ENCODE results near the gene GRIK3.

GRIK3 gene

DNA sequence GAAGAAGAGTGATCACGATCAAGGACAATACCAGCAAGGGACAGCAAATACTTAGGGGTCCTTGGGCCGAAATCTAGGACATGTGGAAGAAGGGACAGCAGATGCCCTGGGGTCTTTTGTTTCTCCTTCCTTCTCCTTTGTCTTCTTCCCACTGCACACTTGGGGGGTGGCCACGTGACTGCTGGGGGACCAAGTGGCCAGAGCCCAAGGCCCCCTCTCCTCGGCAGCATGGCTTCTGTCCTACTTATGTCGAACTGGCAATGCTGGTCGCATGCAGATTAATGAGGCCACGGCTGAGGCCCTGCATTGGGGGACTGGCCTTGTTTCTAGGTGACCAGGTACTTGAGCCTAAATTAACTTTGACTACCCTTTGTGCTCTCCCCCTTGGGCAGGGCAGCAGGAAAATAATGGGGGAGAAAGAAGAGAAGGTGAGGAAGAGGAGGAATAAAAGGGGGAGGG lies 83.0 kb downstream of the GRIK3 start:
- Histone ChIP-seq H3K9ac (ENCODE audit: low read length) (no peak overlapping the region), H3K79me2 (ENCODE audit: control insufficient read depth, insufficient read depth, low read length) (no peaks in the 10 kb centered on the region), H4K8ac (ENCODE audit: low read depth, low read length) (no peak overlapping the region), H4K5ac (ENCODE audit: low read length) (no peak overlapping the region), H2BK120ac (ENCODE audit: low read depth, low read length) (no peak overlapping the region), H3K23ac (ENCODE audit: low read length) (no peak overlapping the region), H2BK15ac (replicated peaks; ENCODE audit: low read depth) (no peak overlapping the region), H3K56ac (ENCODE audit: low read length) (no peak overlapping the region), H3K4me1 (ENCODE audit: control insufficient read depth, low read depth, low read length) (peaks cover 9% of the 10 kb centered on the region), H3K4me3 (ENCODE audit: low read length) (no peak overlapping the region), H3K27ac (ENCODE audit: low read depth, low read length) (no peak overlapping the region), H3K79me1 (ENCODE audit: low read length) (no peaks in the 10 kb centered on the region), H2AK5ac (ENCODE audit: low read length) (no peak overlapping the region), H2BK5ac (ENCODE audit: low read length) (no peak overlapping the region), H3K27me3 (ENCODE audit: insufficient read depth, low read length, poor library complexity) (no peaks in the 10 kb centered on the region), H3K4ac (ENCODE audit: low read depth, low read length) (no peak overlapping the region), H3K18ac (ENCODE audit: low read length) (no peak overlapping the region), H3K36me3 (ENCODE audit: control insufficient read depth, insufficient read depth, low read length) (no peaks in the 10 kb centered on the region), H3K4me2 (ENCODE audit: low read length) (no peak overlapping the region)
- no peak for DNase-seq
- no CpG with 5 or more reads among the region's 7 CpGs for WGBS (ENCODE audit: extremely low coverage, insufficient coverage, low lambda C conversion rate)

DNA sequence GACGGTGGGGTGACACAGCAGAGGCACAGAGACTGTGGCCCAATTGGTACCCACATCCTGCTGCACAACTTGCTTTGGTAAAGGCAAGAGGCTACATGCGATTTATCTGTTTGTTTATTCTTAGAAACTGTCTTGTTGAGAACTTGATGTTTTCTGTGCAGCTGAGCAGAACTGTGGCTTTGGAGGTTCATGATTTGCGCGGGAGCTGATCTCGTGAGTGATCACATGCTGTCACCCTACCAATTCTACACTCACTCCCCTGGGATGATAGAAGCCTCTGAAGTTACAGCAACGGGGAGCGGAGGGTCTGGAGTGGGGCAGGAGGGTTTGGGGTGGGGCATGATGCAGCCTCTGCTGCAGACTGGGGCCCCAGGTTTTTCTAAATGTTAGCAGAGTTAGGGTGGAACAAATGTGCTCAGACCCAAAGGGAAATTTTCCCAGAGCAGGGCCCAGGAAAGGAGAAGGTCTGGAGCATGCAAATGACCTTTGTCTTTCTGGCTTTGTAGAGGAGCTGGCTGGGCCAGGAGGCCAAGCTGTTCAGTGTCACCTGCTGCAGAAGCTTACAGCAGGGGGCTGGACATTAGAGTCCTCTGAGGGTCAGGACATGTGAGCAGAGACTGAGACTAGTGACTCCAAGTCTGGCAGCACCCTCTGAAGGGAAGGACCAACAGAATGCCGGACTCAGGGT lies 83.6 kb downstream of the GRIK3 start:
- WGBS (ENCODE audit: extremely low coverage, insufficient coverage, low lambda C conversion rate), result no CpG with 5 or more reads among the region's 8 CpGs
- Histone ChIP-seq H3K4me2 (ENCODE audit: low read length) (no peak overlapping the region), H3K23ac (ENCODE audit: low read length) (no peak overlapping the region), H2BK120ac (ENCODE audit: low read depth, low read length) (no peak overlapping the region), H3K4me1 (ENCODE audit: control insufficient read depth, low read depth, low read length) (peaks cover 9% of the 10 kb centered on the region), H2BK15ac (replicated peaks; ENCODE audit: low read depth) (no peak overlapping the region), H3K27me3 (ENCODE audit: insufficient read depth, low read length, poor library complexity) (no peaks in the 10 kb centered on the region), H2AK5ac (ENCODE audit: low read length) (no peak overlapping the region), H3K4me3 (ENCODE audit: low read length) (no peak overlapping the region), H4K8ac (ENCODE audit: low read depth, low read length) (no peak overlapping the region), H2BK5ac (ENCODE audit: low read length) (no peak overlapping the region), H3K79me2 (ENCODE audit: control insufficient read depth, insufficient read depth, low read length) (no peaks in the 10 kb centered on the region), H3K4ac (ENCODE audit: low read depth, low read length) (no peak overlapping the region), H3K27ac (ENCODE audit: low read depth, low read length) (no peak overlapping the region), H3K56ac (ENCODE audit: low read length) (no peak overlapping the region), H3K9ac (ENCODE audit: low read length) (no peak overlapping the region), H3K36me3 (ENCODE audit: control insufficient read depth, insufficient read depth, low read length) (no peaks in the 10 kb centered on the region), H3K18ac (ENCODE audit: low read length) (no peak overlapping the region), H4K5ac (ENCODE audit: low read length) (no peak overlapping the region), H3K79me1 (ENCODE audit: low read length) (no peaks in the 10 kb centered on the region)
- no peak for DNase-seq

DNA sequence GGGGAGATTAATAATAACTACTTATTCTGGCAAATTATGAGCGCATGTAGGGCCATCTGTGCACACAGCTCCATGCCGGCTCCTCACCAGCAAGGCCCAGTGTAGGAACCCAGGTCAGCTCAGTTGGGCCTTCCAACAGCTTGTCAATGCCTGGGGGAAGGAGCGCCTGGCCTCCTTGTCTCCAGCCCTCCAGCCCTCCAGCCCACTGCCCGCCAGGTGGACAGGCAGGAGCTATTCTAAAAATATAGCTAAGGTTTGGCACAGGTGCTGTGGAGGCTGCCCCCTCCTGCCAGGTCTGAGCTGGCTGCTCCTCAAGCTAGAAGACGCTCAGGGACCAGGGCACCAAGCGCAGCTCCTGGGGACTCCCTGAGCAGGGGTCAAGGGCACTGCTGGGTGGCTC lies 85.7 kb downstream of the GRIK3 start:
- Histone ChIP-seq H4K8ac (ENCODE audit: low read depth, low read length) (no peak overlapping the region), H2BK120ac (ENCODE audit: low read depth, low read length) (no peak overlapping the region), H3K4me3 (ENCODE audit: low read length) (no peak overlapping the region), H3K4me2 (ENCODE audit: low read length) (no peak overlapping the region), H3K79me2 (ENCODE audit: control insufficient read depth, insufficient read depth, low read length) (no peaks in the 10 kb centered on the region), H3K27ac (ENCODE audit: low read depth, low read length) (no peak overlapping the region), H2BK15ac (replicated peaks; ENCODE audit: low read depth) (no peak overlapping the region), H3K4me1 (ENCODE audit: control insufficient read depth, low read depth, low read length) (peaks cover 9% of the 10 kb centered on the region), H3K23ac (ENCODE audit: low read length) (no peak overlapping the region), H3K4ac (ENCODE audit: low read depth, low read length) (no peak overlapping the region), H2BK5ac (ENCODE audit: low read length) (no peak overlapping the region), H3K56ac (ENCODE audit: low read length) (no peak overlapping the region), H3K9ac (ENCODE audit: low read length) (no peak overlapping the region), H3K27me3 (ENCODE audit: insufficient read depth, low read length, poor library complexity) (no peaks in the 10 kb centered on the region), H3K18ac (ENCODE audit: low read length) (no peak overlapping the region), H3K36me3 (ENCODE audit: control insufficient read depth, insufficient read depth, low read length) (no peaks in the 10 kb centered on the region), H3K79me1 (ENCODE audit: low read length) (no peaks in the 10 kb centered on the region), H2AK5ac (ENCODE audit: low read length) (no peak overlapping the region), H4K5ac (ENCODE audit: low read length) (no peak overlapping the region)
- no CpG with 5 or more reads among the region's 6 CpGs for WGBS (ENCODE audit: extremely low coverage, insufficient coverage, low lambda C conversion rate)
- DNase-seq, result no peak

DNA sequence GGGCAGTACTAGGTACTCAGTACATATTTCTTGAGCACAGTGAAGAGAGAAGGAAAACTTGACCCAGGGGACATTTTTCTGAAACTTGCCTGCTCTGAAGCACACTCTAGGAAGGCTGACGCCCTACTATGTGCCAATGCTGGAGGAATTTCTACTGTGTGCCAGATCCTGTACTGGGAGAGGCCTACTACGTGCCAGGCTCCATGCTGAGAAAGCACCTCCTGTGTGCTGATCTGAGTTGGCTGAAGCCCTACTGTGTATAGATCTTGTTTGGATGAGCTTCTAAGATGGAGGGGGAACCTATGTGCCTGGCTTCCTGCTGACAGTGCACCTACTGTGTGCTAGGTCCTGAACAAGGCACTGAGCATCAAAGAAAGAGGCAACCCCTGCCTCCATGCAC lies 86.2 kb downstream of the GRIK3 start:
- Histone ChIP-seq H2BK120ac (ENCODE audit: low read depth, low read length) (no peak overlapping the region), H3K27me3 (ENCODE audit: insufficient read depth, low read length, poor library complexity) (no peaks in the 10 kb centered on the region), H2BK15ac (replicated peaks; ENCODE audit: low read depth) (no peak overlapping the region), H4K8ac (ENCODE audit: low read depth, low read length) (no peak overlapping the region), H3K4me3 (ENCODE audit: low read length) (no peak overlapping the region), H3K27ac (ENCODE audit: low read depth, low read length) (no peak overlapping the region), H3K4me1 (ENCODE audit: control insufficient read depth, low read depth, low read length) (peaks cover 9% of the 10 kb centered on the region), H2BK5ac (ENCODE audit: low read length) (no peak overlapping the region), H3K4me2 (ENCODE audit: low read length) (no peak overlapping the region), H3K79me1 (ENCODE audit: low read length) (no peaks in the 10 kb centered on the region), H3K9ac (ENCODE audit: low read length) (no peak overlapping the region), H3K4ac (ENCODE audit: low read depth, low read length) (no peak overlapping the region), H2AK5ac (ENCODE audit: low read length) (no peak overlapping the region), H4K5ac (ENCODE audit: low read length) (no peak overlapping the region), H3K79me2 (ENCODE audit: control insufficient read depth, insufficient read depth, low read length) (no peaks in the 10 kb centered on the region), H3K36me3 (ENCODE audit: control insufficient read depth, insufficient read depth, low read length) (no peaks in the 10 kb centered on the region), H3K56ac (ENCODE audit: low read length) (no peak overlapping the region), H3K18ac (ENCODE audit: low read length) (no peak overlapping the region), H3K23ac (ENCODE audit: low read length) (no peak overlapping the region)
- no peak for DNase-seq
- WGBS (ENCODE audit: extremely low coverage, insufficient coverage, low lambda C conversion rate), result no CpG with 5 or more reads among the region's 2 CpGs

DNA sequence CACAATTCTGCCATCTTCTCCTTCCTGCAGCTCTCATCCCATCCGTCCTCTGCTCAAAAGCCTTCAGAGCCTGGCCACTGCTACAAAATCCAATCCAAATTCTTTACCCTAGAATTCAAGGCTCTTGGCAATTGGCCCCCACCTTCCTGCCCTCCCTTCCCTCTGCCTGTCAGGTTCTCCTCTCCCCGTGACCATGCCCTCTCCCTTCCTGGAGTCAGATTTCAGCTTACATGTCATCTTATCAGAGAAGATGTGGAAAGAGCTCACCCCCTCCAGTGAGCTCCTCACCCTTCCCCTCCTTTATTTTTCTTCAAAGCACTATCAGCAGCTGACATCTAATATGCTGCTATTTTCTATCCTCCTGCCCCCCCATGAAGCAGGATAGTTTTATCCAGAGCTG lies 86.9 kb downstream of the GRIK3 start:
- Histone ChIP-seq H4K5ac (ENCODE audit: low read length) (no peak overlapping the region), H3K18ac (ENCODE audit: low read length) (no peak overlapping the region), H3K23ac (ENCODE audit: low read length) (no peak overlapping the region), H2BK5ac (ENCODE audit: low read length) (no peak overlapping the region), H3K4me2 (ENCODE audit: low read length) (no peak overlapping the region), H3K9ac (ENCODE audit: low read length) (no peak overlapping the region), H3K36me3 (ENCODE audit: control insufficient read depth, insufficient read depth, low read length) (no peaks in the 10 kb centered on the region), H3K4ac (ENCODE audit: low read depth, low read length) (no peak overlapping the region), H3K56ac (ENCODE audit: low read length) (no peak overlapping the region), H3K27ac (ENCODE audit: low read depth, low read length) (no peak overlapping the region), H4K8ac (ENCODE audit: low read depth, low read length) (no peak overlapping the region), H3K79me2 (ENCODE audit: control insufficient read depth, insufficient read depth, low read length) (no peaks in the 10 kb centered on the region), H3K79me1 (ENCODE audit: low read length) (no peaks in the 10 kb centered on the region), H3K4me1 (ENCODE audit: control insufficient read depth, low read depth, low read length) (peaks cover 13% of the 10 kb centered on the region), H2AK5ac (ENCODE audit: low read length) (no peak overlapping the region), H2BK15ac (replicated peaks; ENCODE audit: low read depth) (no peak overlapping the region), H3K27me3 (ENCODE audit: insufficient read depth, low read length, poor library complexity) (no peaks in the 10 kb centered on the region), H3K4me3 (ENCODE audit: low read length) (no peak overlapping the region), H2BK120ac (ENCODE audit: low read depth, low read length) (no peak overlapping the region)
- peak; percentile 78 for DNase-seq
- WGBS (ENCODE audit: extremely low coverage, insufficient coverage, low lambda C conversion rate), result no CpG with 5 or more reads among the region's 2 CpGs

DNA sequence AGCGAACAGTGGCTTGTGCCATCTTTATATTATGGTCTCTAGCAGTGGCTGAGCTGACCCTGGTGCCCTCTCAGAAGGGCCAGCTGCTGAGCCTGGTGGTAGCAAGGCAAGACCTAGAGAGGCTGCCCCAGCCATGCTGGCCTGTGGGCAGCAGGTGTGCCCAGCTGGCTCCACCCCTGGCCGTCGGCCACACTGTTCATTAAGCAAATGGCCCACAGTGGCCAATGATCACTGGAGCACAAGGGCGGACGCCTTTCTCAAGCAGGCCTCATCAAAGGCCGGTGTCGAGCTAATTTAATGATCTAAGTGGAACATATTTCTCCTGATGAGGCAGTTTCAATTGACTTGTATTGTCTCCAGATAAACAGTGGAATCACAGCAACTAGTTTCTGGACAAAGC lies 89.4 kb downstream of the GRIK3 start:
- no peak for DNase-seq
- H3K79me1 ChIP-seq (ENCODE audit: low read length), result no peaks in the 10 kb centered on the region
- no peaks in the 10 kb centered on the region for H3K36me3 ChIP-seq (ENCODE audit: control insufficient read depth, insufficient read depth, low read length)
- H2AK5ac ChIP-seq (ENCODE audit: low read length), result no peak overlapping the region
- no peak overlapping the region for H4K8ac ChIP-seq (ENCODE audit: low read depth, low read length)
- peaks cover 14% of the 10 kb centered on the region for H3K4me1 ChIP-seq (ENCODE audit: control insufficient read depth, low read depth, low read length)
- H4K5ac ChIP-seq (ENCODE audit: low read length), result no peak overlapping the region
- no peak overlapping the region for H2BK5ac ChIP-seq (ENCODE audit: low read length)
- no peaks in the 10 kb centered on the region for H3K79me2 ChIP-seq (ENCODE audit: control insufficient read depth, insufficient read depth, low read length)
- no peaks in the 10 kb centered on the region for H3K27me3 ChIP-seq (ENCODE audit: insufficient read depth, low read length, poor library complexity)
- H3K9ac ChIP-seq (ENCODE audit: low read length), result no peak overlapping the region
- H3K18ac ChIP-seq (ENCODE audit: low read length), result no peak overlapping the region
- H3K27ac ChIP-seq (ENCODE audit: low read depth, low read length), result no peak overlapping the region
- H3K4me2 ChIP-seq (ENCODE audit: low read length), result no peak overlapping the region
- no CpG with 5 or more reads among the region's 7 CpGs for WGBS (ENCODE audit: extremely low coverage, insufficient coverage, low lambda C conversion rate)
- no peak overlapping the region for H3K56ac ChIP-seq (ENCODE audit: low read length)
- H2BK120ac ChIP-seq (ENCODE audit: low read depth, low read length), result no peak overlapping the region
- H2BK15ac ChIP-seq (replicated peaks; ENCODE audit: low read depth), result no peak overlapping the region
- no peak overlapping the region for H3K4ac ChIP-seq (ENCODE audit: low read depth, low read length)
- no peak overlapping the region for H3K23ac ChIP-seq (ENCODE audit: low read length)
- H3K4me3 ChIP-seq (ENCODE audit: low read length), result no peak overlapping the region

All from mesendoderm (in vitro differentiated cells).